ENCODE results near the gene R3HCC1L. TPM values are rescaled to one million over a fixed set of nuclear protein-coding genes. Genes with fewer than 3 reads are reported as not detected.
"Not testable (repeated sequence)": the region's sequence is repeated elsewhere in the genome, so short reads cannot be mapped to it uniquely, and the experiment has no call there.

R3HCC1L gene
- total RNA-seq, 1 donor from 2014 or later, result 12.3 TPM

DNA sequence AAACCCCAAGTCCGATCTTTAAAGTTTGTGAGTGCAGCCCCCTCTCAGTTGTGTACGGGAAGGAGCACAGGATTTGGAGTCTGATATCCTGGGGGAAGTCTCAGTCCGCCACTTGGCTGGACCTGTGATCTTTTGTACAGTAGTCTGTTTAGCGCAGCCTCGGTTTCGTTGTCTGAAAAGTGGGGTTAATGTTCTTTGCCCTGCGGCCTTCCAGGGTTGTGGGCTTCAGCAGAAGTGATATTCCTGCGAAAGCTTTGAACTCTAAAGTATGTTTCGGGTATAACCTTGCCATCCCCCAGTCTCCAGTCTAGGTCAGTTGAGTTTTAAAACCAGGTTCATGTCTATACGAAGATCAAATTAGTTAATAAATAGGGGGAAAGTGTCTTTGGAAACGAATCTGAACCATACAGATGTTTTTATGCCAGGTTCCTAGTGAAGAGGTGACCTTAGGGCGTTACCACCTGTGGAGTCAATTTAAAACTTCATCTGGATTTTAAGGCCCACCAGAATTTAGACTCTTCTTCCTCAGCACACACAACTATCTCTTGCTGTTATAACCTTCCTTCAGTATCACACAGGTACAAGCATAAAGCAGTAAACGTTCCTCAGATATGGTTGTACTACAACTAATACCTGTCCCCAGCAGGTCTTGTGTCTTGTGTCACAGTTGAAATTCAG is 904 bp downstream of the R3HCC1L start:
- Histone ChIP-seq H3K4me1 (peaks cover 25% of the 10 kb centered on the region), H3K27ac (peak overlapping the region; percentile 93), H3K9me3 (no peaks in the 10 kb centered on the region), H3K4me3 (peak overlapping the region; percentile 73 to 75), H3K36me3 (no peaks in the 10 kb centered on the region), H3K27me3 (no peaks in the 10 kb centered on the region)
- DNase-seq (ENCODE audit: extremely low spot score in 2 of 2), result no peak
- intact Hi-C loops (cut with DNase I), result no loop called here
- TF ChIP-seq POLR2A (IDR thresholded peaks at IDR 0.05) (no peak), POLR2AphosphoS5 (IDR thresholded peaks at IDR 0.05; ENCODE audit: insufficient read depth in 1 of 2, low read depth in 1 of 2) (no peak), CTCF (IDR thresholded peaks at IDR 0.05) (no peak)

GRCh38 chr10:98136775-98137174 is 2.3 kb downstream of the R3HCC1L start:
- peaks cover 39% of the 10 kb centered on the region for H3K4me1 ChIP-seq
- H3K36me3 ChIP-seq; H3K4me3 ChIP-seq; H3K27ac ChIP-seq; intact Hi-C loops (cut with DNase I); H3K27me3 ChIP-seq; H3K9me3 ChIP-seq; DNase-seq (ENCODE audit: extremely low spot score in 2 of 2): not testable (repeated sequence)

DNA sequence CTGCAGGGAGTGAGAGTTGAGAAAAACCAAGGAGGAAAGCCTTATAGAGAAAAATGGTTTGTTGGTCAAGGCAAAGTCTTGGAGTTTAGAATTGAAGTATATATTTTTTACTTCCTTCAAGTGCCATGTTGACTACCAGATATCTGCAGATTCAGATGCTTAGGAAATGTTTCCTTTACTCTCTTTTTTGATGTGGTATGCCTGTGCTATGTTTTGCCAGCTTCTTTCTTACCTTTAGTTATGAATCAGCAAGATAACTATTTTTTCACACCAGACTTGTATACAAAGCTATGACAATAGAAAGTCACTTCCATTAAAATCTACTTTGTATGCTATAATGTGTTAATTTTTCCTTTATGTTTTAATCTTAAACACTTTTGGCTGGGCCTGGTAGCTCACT is 3.6 kb downstream of the R3HCC1L start:
- TF ChIP-seq CTCF (IDR thresholded peaks at IDR 0.05) (no peak), POLR2A (IDR thresholded peaks at IDR 0.05) (no peak), POLR2AphosphoS5 (IDR thresholded peaks at IDR 0.05; ENCODE audit: insufficient read depth in 1 of 2, low read depth in 1 of 2) (no peak)
- no peak for DNase-seq (ENCODE audit: extremely low spot score in 2 of 2)
- Histone ChIP-seq H3K4me3 (no peak overlapping the region), H3K9me3 (no peaks in the 10 kb centered on the region), H3K27ac (no peak overlapping the region), H3K27me3 (no peaks in the 10 kb centered on the region), H3K36me3 (no peaks in the 10 kb centered on the region), H3K4me1 (peaks cover 49% of the 10 kb centered on the region)
- intact Hi-C loops (cut with DNase I), result no loop called here

DNA sequence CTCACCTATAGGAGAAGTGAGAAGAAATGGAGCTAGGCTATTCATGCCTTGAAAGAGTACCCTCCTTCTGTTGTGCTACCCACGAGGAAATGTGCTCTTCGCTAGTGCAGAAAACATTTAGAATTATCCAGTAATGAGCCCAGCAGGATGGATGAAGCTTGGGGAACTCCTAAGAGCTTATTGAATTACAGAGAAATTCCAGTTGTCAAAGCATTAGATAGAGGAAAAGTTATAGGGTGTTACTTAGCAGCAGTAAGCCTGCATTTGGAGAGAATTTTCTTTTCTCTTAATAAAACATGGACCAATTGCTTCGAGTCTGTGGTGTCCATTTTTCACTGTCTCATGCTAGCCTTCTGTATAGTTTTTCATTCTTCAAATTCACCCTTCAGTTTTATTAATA is 5.0 kb downstream of the R3HCC1L start:
- Histone ChIP-seq H3K9me3 (no peaks in the 10 kb centered on the region), H3K4me3 (no peak overlapping the region), H3K36me3 (no peaks in the 10 kb centered on the region), H3K4me1 (peaks cover 49% of the 10 kb centered on the region), H3K27me3 (no peaks in the 10 kb centered on the region), H3K27ac (no peak overlapping the region)
- no peak for DNase-seq (ENCODE audit: extremely low spot score in 2 of 2)
- no peak for TF ChIP-seq CTCF (IDR thresholded peaks at IDR 0.05)
- TF ChIP-seq POLR2AphosphoS5 (IDR thresholded peaks at IDR 0.05; ENCODE audit: insufficient read depth in 1 of 2, low read depth in 1 of 2), result no peak
- no peak for TF ChIP-seq POLR2A (IDR thresholded peaks at IDR 0.05)
- intact Hi-C loops (cut with DNase I), result no loop called here

DNA sequence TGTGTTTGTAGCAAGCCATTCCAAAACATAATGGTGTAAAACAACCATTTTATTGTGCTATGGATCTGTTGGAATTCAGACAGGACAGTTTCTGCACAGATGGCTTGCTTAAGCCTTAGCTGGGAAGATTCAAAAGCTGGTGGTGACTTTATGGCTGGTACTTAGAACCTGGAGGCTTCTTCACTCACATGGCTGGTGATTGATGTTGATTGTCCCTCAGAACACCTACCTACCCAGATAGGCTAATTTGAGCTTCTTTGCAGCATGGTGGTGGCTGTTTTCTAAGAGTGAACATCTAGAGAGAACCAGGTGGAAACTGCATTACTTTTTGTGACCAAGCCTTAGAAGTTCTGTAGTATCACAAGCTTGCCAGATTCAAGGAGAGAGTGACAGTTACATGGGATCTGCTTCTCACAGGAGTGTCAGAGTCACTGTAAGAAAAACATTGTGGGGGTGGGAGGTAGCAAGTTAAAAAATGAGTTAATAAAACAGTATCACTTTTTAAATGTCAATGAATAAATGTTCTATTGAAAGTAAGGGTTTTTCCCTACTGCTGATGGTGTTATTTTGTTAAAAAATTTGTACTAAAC is 7.1 kb downstream of the R3HCC1L start:
- intact Hi-C loops (cut with DNase I), result no loop called here
- no peaks in the 10 kb centered on the region for H3K36me3 ChIP-seq
- H3K9me3 ChIP-seq, result no peaks in the 10 kb centered on the region
- no peak for DNase-seq (ENCODE audit: extremely low spot score in 2 of 2)
- H3K4me3 ChIP-seq, result no peak overlapping the region
- no peak for TF ChIP-seq POLR2AphosphoS5 (IDR thresholded peaks at IDR 0.05; ENCODE audit: insufficient read depth in 1 of 2, low read depth in 1 of 2)
- no peak for TF ChIP-seq CTCF (IDR thresholded peaks at IDR 0.05)
- no peak for TF ChIP-seq POLR2A (IDR thresholded peaks at IDR 0.05)
- H3K4me1 ChIP-seq, result peaks cover 36% of the 10 kb centered on the region
- H3K27me3 ChIP-seq, result no peaks in the 10 kb centered on the region
- H3K27ac ChIP-seq, result peak overlapping the region; percentile 61
